GM23338 (cell line): ENCODE data around the gene KLHL33.

Experiments used
- CREB1 ChIP-seq: fragments of 250-450 bp; sonication (Bioruptor Pico); IDR thresholded peaks from 2 replicates; pipeline ENCODE4 v1.5.0; 2020; ENCODE audit warnings: low read depth, mild to moderate bottlenecking, moderate library complexity
- EZH2 ChIP-seq: fragments of 200-600 bp; sonication (generic); IDR thresholded peaks from one replicate; pipeline ENCODE4 v1.8.0; 2017; ENCODE audit warnings: antibody characterized with exemption, mild to moderate bottlenecking, low read depth; ENCODE audit not compliant: unreplicated experiment
- EZH2phosphoT487 ChIP-seq: fragments of 200-600 bp; sonication (generic); IDR thresholded peaks from one replicate; pipeline ENCODE4 v1.8.1; 2018; ENCODE audit warnings: antibody characterized with exemption; ENCODE audit not compliant: unreplicated experiment
- JUNB ChIP-seq: IDR thresholded peaks from one replicate; pipeline ENCODE4 v1.6.1; 2016; ENCODE audit warnings: antibody characterized with exemption; ENCODE audit not compliant: unreplicated experiment
- POLR2AphosphoS5 ChIP-seq: IDR thresholded peaks from 2 replicates; pipeline ENCODE4 v1.6.1; 2016; ENCODE audit warnings: antibody characterized with exemption, low read depth
- TF ChIP-seq, protein P1 (sequence below), 2 experiments: fragments of 200-600 bp in 1 of 2; sonication (generic) in 1 of 2; conservative IDR thresholded peaks; 2 replicates each; pipeline versions ENCODE4 v1.5.1 to v1.6.1; 2016 to 2017; ENCODE audit warnings: antibody characterized with exemption in 2 of 2, low read depth in 2 of 2, mild to moderate bottlenecking in 2 of 2, moderate library complexity in 1 of 2
- TF ChIP-seq, protein P2 (sequence below): IDR thresholded peaks from one replicate; pipeline ENCODE4 v1.6.1; 2018; ENCODE audit warnings: antibody characterized with exemption; ENCODE audit not compliant: unreplicated experiment
- TF ChIP-seq, protein P3 (sequence below): fragments of 250-450 bp; sonication (Bioruptor Pico); IDR thresholded peaks from 2 replicates; pipeline ENCODE4 v1.5.0; 2020; ENCODE audit warnings: mild to moderate bottlenecking, moderate library complexity
- TF ChIP-seq, protein P4 (sequence below): IDR thresholded peaks from 2 replicates; pipeline ENCODE4 v1.6.1; 2016; ENCODE audit warnings: antibody characterized with exemption

DNA sequence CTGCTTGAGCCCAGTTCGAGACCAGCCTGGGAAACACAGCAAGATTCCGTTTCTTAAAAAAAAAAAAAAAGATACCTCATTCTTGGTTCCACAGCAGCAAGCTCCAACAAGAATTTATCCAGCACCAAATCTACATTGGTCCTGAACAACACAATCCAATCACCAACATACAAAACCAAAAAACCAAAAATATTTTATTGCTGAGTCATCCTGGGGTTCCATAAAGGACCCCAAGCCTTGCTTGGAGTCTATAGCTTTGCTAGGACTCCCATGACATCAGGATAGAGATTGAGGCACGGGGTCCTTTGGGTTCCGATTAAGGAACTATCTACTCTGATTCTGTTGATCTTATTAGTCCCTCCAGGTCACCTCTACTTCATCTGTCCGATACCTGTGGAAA is 10.9 kb upstream of the KLHL33 start:
- TF ChIP-seq POLR2AphosphoS5 (no peak), EZH2phosphoT487 (no peak), CREB1 (CRISPR knock-in tag) (no peak), EZH2 (no peak), JUNB (no peak)
- TF ChIP-seq, protein P1, sequence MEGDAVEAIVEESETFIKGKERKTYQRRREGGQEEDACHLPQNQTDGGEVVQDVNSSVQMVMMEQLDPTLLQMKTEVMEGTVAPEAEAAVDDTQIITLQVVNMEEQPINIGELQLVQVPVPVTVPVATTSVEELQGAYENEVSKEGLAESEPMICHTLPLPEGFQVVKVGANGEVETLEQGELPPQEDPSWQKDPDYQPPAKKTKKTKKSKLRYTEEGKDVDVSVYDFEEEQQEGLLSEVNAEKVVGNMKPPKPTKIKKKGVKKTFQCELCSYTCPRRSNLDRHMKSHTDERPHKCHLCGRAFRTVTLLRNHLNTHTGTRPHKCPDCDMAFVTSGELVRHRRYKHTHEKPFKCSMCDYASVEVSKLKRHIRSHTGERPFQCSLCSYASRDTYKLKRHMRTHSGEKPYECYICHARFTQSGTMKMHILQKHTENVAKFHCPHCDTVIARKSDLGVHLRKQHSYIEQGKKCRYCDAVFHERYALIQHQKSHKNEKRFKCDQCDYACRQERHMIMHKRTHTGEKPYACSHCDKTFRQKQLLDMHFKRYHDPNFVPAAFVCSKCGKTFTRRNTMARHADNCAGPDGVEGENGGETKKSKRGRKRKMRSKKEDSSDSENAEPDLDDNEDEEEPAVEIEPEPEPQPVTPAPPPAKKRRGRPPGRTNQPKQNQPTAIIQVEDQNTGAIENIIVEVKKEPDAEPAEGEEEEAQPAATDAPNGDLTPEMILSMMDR (conservative IDR thresholded peaks at IDR 0.05; ENCODE audit: low read depth in 2 of 2), result no peak
- TF ChIP-seq, protein P2, sequence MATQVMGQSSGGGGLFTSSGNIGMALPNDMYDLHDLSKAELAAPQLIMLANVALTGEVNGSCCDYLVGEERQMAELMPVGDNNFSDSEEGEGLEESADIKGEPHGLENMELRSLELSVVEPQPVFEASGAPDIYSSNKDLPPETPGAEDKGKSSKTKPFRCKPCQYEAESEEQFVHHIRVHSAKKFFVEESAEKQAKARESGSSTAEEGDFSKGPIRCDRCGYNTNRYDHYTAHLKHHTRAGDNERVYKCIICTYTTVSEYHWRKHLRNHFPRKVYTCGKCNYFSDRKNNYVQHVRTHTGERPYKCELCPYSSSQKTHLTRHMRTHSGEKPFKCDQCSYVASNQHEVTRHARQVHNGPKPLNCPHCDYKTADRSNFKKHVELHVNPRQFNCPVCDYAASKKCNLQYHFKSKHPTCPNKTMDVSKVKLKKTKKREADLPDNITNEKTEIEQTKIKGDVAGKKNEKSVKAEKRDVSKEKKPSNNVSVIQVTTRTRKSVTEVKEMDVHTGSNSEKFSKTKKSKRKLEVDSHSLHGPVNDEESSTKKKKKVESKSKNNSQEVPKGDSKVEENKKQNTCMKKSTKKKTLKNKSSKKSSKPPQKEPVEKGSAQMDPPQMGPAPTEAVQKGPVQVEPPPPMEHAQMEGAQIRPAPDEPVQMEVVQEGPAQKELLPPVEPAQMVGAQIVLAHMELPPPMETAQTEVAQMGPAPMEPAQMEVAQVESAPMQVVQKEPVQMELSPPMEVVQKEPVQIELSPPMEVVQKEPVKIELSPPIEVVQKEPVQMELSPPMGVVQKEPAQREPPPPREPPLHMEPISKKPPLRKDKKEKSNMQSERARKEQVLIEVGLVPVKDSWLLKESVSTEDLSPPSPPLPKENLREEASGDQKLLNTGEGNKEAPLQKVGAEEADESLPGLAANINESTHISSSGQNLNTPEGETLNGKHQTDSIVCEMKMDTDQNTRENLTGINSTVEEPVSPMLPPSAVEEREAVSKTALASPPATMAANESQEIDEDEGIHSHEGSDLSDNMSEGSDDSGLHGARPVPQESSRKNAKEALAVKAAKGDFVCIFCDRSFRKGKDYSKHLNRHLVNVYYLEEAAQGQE, result no peak
- TF ChIP-seq, protein P3, sequence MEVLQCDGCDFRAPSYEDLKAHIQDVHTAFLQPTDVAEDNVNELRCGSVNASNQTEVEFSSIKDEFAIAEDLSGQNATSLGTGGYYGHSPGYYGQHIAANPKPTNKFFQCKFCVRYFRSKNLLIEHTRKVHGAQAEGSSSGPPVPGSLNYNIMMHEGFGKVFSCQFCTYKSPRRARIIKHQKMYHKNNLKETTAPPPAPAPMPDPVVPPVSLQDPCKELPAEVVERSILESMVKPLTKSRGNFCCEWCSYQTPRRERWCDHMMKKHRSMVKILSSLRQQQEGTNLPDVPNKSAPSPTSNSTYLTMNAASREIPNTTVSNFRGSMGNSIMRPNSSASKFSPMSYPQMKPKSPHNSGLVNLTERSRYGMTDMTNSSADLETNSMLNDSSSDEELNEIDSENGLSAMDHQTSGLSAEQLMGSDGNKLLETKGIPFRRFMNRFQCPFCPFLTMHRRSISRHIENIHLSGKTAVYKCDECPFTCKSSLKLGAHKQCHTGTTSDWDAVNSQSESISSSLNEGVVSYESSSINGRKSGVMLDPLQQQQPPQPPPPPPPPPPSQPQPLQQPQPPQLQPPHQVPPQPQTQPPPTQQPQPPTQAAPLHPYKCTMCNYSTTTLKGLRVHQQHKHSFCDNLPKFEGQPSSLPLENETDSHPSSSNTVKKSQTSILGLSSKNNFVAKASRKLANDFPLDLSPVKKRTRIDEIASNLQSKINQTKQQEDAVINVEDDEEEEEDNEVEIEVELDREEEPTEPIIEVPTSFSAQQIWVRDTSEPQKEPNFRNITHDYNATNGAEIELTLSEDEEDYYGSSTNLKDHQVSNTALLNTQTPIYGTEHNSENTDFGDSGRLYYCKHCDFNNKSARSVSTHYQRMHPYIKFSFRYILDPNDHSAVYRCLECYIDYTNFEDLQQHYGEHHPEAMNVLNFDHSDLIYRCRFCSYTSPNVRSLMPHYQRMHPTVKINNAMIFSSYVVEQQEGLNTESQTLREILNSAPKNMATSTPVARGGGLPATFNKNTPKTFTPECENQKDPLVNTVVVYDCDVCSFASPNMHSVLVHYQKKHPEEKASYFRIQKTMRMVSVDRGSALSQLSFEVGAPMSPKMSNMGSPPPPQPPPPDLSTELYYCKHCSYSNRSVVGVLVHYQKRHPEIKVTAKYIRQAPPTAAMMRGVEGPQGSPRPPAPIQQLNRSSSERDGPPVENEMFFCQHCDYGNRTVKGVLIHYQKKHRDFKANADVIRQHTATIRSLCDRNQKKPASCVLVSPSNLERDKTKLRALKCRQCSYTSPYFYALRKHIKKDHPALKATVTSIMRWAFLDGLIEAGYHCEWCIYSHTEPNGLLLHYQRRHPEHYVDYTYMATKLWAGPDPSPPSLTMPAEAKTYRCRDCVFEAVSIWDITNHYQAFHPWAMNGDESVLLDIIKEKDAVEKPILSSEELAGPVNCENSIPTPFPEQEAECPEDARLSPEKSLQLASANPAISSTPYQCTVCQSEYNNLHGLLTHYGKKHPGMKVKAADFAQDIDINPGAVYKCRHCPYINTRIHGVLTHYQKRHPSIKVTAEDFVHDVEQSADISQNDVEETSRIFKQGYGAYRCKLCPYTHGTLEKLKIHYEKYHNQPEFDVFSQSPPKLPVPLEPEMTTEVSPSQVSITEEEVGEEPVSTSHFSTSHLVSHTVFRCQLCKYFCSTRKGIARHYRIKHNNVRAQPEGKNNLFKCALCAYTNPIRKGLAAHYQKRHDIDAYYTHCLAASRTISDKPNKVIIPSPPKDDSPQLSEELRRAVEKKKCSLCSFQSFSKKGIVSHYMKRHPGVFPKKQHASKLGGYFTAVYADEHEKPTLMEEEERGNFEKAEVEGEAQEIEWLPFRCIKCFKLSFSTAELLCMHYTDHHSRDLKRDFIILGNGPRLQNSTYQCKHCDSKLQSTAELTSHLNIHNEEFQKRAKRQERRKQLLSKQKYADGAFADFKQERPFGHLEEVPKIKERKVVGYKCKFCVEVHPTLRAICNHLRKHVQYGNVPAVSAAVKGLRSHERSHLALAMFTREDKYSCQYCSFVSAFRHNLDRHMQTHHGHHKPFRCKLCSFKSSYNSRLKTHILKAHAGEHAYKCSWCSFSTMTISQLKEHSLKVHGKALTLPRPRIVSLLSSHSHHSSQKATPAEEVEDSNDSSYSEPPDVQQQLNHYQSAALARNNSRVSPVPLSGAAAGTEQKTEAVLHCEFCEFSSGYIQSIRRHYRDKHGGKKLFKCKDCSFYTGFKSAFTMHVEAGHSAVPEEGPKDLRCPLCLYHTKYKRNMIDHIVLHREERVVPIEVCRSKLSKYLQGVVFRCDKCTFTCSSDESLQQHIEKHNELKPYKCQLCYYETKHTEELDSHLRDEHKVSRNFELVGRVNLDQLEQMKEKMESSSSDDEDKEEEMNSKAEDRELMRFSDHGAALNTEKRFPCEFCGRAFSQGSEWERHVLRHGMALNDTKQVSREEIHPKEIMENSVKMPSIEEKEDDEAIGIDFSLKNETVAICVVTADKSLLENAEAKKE, result no peak
- TF ChIP-seq, protein P4, sequence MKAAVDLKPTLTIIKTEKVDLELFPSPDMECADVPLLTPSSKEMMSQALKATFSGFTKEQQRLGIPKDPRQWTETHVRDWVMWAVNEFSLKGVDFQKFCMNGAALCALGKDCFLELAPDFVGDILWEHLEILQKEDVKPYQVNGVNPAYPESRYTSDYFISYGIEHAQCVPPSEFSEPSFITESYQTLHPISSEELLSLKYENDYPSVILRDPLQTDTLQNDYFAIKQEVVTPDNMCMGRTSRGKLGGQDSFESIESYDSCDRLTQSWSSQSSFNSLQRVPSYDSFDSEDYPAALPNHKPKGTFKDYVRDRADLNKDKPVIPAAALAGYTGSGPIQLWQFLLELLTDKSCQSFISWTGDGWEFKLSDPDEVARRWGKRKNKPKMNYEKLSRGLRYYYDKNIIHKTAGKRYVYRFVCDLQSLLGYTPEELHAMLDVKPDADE, result no peak
